HL-60 (cell line): ENCODE data around the gene HACL1.

Experiments
- DNase-seq, 2 experiments: peaks; one replicate each; pipeline ENCODE4 v3.0.0-alpha.2; 2010 to 2020; ENCODE audit warnings: low read depth in 1 of 2, low spot score in 1 of 2
- H3K27ac ChIP-seq: fragments of 250-450 bp; sonication (Bioruptor Pico); replicated peaks from 2 replicates; pipeline ENCODE4 v1.5.1; 2020; ENCODE audit warnings: mild to moderate bottlenecking, moderate library complexity
- H3K27me3 ChIP-seq: fragments of 250-450 bp; sonication (Bioruptor Pico); 2 replicates; pipeline ENCODE4 v1.5.1; 2021; ENCODE audit warnings: mild to moderate bottlenecking, moderate library complexity; ENCODE audit not compliant: insufficient read depth, poor library complexity, severe bottlenecking
- H3K4me3 ChIP-seq: replicated peaks from 2 replicates; pipeline ENCODE4 v1.5.1; 2011; ENCODE audit warnings: mild to moderate bottlenecking, control low read depth, low read length; ENCODE audit not compliant: insufficient read depth
- GABPA ChIP-seq: IDR thresholded peaks from 2 replicates; pipeline ENCODE4 v1.6.1; 2012; ENCODE audit warnings: low read depth
- POLR2AphosphoS5 ChIP-seq: IDR thresholded peaks from 2 replicates; pipeline ENCODE4 v1.6.1; 2012; ENCODE audit warnings: low read depth
- SPI1 ChIP-seq: IDR thresholded peaks from 2 replicates; pipeline ENCODE4 v1.6.1; 2012; ENCODE audit warnings: low read depth, mild to moderate bottlenecking, borderline replicate concordance
- TF ChIP-seq, protein P1 (sequence below): IDR thresholded peaks from one replicate; pipeline ENCODE4 v1.5.1; 2011; ENCODE audit warnings: low read length, control low read depth, inconsistent platforms; ENCODE audit not compliant: insufficient read depth
- TF ChIP-seq, protein P2 (sequence below): IDR thresholded peaks from 2 replicates; pipeline ENCODE4 v1.6.1; 2012; ENCODE audit warnings: low read depth; ENCODE audit not compliant: insufficient replicate concordance

The HACL1 gene

DNA sequence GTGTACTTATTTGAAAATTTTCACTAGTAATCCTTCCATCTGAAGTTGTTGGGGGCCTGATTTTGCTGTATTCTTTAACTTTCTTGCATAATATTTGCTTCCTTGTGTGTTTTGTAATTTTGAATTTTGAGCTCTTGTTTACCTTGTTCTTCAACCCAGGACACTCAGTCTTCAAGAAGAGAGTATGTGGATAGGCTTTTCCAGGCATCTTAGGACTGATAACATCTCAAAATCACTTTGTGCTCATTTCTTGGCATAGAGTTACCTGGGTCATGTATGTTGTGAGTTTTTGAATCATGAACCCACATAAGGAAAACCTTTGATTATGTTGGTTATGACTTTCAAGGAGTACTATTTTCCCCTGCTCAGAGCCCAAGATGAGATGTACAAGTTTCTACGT is 13.6 kb upstream of the HACL1 start:
- DNase-seq: no peak
- H3K4me3 ChIP-seq: no peak overlapping the region
- TF ChIP-seq, protein P1, sequence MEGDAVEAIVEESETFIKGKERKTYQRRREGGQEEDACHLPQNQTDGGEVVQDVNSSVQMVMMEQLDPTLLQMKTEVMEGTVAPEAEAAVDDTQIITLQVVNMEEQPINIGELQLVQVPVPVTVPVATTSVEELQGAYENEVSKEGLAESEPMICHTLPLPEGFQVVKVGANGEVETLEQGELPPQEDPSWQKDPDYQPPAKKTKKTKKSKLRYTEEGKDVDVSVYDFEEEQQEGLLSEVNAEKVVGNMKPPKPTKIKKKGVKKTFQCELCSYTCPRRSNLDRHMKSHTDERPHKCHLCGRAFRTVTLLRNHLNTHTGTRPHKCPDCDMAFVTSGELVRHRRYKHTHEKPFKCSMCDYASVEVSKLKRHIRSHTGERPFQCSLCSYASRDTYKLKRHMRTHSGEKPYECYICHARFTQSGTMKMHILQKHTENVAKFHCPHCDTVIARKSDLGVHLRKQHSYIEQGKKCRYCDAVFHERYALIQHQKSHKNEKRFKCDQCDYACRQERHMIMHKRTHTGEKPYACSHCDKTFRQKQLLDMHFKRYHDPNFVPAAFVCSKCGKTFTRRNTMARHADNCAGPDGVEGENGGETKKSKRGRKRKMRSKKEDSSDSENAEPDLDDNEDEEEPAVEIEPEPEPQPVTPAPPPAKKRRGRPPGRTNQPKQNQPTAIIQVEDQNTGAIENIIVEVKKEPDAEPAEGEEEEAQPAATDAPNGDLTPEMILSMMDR: no peak
- TF ChIP-seq, protein P2, sequence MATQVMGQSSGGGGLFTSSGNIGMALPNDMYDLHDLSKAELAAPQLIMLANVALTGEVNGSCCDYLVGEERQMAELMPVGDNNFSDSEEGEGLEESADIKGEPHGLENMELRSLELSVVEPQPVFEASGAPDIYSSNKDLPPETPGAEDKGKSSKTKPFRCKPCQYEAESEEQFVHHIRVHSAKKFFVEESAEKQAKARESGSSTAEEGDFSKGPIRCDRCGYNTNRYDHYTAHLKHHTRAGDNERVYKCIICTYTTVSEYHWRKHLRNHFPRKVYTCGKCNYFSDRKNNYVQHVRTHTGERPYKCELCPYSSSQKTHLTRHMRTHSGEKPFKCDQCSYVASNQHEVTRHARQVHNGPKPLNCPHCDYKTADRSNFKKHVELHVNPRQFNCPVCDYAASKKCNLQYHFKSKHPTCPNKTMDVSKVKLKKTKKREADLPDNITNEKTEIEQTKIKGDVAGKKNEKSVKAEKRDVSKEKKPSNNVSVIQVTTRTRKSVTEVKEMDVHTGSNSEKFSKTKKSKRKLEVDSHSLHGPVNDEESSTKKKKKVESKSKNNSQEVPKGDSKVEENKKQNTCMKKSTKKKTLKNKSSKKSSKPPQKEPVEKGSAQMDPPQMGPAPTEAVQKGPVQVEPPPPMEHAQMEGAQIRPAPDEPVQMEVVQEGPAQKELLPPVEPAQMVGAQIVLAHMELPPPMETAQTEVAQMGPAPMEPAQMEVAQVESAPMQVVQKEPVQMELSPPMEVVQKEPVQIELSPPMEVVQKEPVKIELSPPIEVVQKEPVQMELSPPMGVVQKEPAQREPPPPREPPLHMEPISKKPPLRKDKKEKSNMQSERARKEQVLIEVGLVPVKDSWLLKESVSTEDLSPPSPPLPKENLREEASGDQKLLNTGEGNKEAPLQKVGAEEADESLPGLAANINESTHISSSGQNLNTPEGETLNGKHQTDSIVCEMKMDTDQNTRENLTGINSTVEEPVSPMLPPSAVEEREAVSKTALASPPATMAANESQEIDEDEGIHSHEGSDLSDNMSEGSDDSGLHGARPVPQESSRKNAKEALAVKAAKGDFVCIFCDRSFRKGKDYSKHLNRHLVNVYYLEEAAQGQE: no peak
- no peak for TF ChIP-seq SPI1
- no peak for TF ChIP-seq GABPA
- no peak for TF ChIP-seq POLR2AphosphoS5
- H3K27me3 ChIP-seq: no peaks in the 10 kb centered on the region
- no peak overlapping the region for H3K27ac ChIP-seq

DNA sequence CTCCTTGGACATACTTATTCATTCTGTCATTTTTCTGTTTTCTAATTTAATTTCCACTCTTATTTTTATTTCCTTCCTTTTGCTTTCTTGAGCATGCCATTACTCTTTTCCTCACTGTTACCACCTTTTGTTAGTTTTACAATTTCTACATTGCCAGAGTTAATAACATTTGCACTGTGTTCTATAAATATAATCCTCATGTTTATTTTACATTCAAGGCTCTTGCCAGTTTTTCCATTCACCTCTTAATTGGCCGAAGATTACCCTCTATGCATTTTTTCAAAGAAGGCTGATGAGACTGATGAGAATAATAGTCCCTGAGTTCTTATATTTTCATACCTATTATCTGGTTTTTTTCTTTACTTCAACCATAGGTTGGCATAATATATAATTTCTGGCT is 10.6 kb upstream of the HACL1 start:
- Histone ChIP-seq H3K27ac (no peak overlapping the region), H3K27me3 (no peaks in the 10 kb centered on the region), H3K4me3 (no peak overlapping the region)
- TF ChIP-seq POLR2AphosphoS5 (no peak), GABPA (no peak), SPI1 (no peak)
- TF ChIP-seq, protein P2: no peak
- TF ChIP-seq, protein P1: no peak
- DNase-seq: no peak

DNA sequence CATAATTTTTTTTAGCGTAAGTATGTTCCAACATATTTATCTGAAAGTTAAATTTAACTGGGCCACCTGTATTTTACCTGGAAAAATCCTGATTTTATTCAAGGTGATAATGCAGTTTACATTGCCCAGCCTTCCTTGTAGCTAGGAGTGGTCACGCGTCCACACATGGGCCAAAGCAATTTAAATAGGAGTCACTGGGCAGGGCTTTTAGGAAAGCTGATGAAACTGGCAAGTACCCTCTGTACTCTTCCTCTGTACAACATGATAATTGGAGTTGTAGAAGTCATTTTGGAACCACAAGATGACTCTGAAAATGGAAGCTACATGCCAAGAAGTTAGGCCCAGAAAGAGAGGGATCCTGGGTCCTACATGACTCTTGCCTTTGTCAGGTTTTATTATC is 9.6 kb upstream of the HACL1 start:
- no peak for TF ChIP-seq POLR2AphosphoS5
- TF ChIP-seq SPI1: no peak
- TF ChIP-seq, protein P1: no peak
- TF ChIP-seq GABPA: no peak
- TF ChIP-seq, protein P2: no peak
- no peak overlapping the region for H3K27ac ChIP-seq

More for the DNA sequence above, 9.6 kb upstream of the HACL1 start:
- H3K4me3 ChIP-seq: no peak overlapping the region
- no peak for DNase-seq
- no peaks in the 10 kb centered on the region for H3K27me3 ChIP-seq
